ENCODE data around the gene PIGZ. TPM values are rescaled to one million over a fixed set of nuclear protein-coding genes. Genes with fewer than 3 reads are reported as not detected.
A peak's percentile ranks its signal among the peaks of the same experiment; 100 is the strongest.

PIGZ gene
- total and polyA plus RNA-seq, 2 donors from 2014 or later, result 1.4 to 3.5 TPM

DNA sequence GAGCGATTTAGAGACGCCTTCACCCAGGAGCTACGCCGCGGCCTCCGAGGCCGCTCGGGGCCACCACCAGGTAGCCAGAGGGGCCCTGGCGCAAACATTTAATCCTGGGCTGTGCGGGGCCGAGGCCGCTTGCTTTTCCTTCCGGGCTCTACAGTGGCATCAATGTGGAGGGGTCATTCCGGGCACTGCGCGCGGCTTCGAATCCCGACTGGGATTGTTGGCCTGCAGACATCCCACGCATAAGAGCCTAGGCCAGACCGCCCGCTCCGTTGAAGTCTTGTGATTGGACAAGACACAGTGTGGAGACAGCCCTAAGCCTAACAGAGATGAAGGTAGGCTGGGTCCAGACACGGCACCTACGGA is 25.7 kb downstream of the PIGZ start:
- Histone ChIP-seq H3K9ac (ENCODE audit: low read length in 3 of 3) (peak overlapping the region; percentile 12 to 92 (median 82)), H3K27ac (ENCODE audit: low read depth in 2 of 2, low read length in 2 of 2) (peak overlapping the region; percentile 32 to 65), H3K27me3 (ENCODE audit: control insufficient read depth, insufficient read depth, low read length) (no peaks in the 10 kb centered on the region), H3K9me3 (ENCODE audit: control insufficient read depth in 2 of 3, insufficient read depth in 1 of 3, low read length in 3 of 3) (no peaks in the 10 kb centered on the region), H3K4me3 (ENCODE audit: low read length in 3 of 3) (peak overlapping the region; percentile 79 to 93 (median 82)), H3K4me1 (ENCODE audit: control insufficient read depth in 2 of 3, insufficient read depth in 2 of 3, low read depth in 1 of 3, low read length in 3 of 3) (peaks cover 0 to 14% (median 7%) of the 10 kb centered on the region in 3 donors), H3K36me3 (ENCODE audit: control insufficient read depth in 2 of 3, insufficient read depth in 3 of 3, low read length in 3 of 3) (peaks cover under 1 to 10% (median 2%) of the 10 kb centered on the region in 3 donors)
- intact Hi-C loops (cut with DNase I), result no loop called here
- TF ChIP-seq, protein P1, sequence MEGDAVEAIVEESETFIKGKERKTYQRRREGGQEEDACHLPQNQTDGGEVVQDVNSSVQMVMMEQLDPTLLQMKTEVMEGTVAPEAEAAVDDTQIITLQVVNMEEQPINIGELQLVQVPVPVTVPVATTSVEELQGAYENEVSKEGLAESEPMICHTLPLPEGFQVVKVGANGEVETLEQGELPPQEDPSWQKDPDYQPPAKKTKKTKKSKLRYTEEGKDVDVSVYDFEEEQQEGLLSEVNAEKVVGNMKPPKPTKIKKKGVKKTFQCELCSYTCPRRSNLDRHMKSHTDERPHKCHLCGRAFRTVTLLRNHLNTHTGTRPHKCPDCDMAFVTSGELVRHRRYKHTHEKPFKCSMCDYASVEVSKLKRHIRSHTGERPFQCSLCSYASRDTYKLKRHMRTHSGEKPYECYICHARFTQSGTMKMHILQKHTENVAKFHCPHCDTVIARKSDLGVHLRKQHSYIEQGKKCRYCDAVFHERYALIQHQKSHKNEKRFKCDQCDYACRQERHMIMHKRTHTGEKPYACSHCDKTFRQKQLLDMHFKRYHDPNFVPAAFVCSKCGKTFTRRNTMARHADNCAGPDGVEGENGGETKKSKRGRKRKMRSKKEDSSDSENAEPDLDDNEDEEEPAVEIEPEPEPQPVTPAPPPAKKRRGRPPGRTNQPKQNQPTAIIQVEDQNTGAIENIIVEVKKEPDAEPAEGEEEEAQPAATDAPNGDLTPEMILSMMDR (IDR thresholded peaks at IDR 0.05; ENCODE audit: borderline replicate concordance, extremely low read depth, insufficient read depth), result no peak
- FAIRE-seq (no peak), DNase-seq (peak in 3 of 5 donors; percentile 23 to 78 (median 65))

DNA sequence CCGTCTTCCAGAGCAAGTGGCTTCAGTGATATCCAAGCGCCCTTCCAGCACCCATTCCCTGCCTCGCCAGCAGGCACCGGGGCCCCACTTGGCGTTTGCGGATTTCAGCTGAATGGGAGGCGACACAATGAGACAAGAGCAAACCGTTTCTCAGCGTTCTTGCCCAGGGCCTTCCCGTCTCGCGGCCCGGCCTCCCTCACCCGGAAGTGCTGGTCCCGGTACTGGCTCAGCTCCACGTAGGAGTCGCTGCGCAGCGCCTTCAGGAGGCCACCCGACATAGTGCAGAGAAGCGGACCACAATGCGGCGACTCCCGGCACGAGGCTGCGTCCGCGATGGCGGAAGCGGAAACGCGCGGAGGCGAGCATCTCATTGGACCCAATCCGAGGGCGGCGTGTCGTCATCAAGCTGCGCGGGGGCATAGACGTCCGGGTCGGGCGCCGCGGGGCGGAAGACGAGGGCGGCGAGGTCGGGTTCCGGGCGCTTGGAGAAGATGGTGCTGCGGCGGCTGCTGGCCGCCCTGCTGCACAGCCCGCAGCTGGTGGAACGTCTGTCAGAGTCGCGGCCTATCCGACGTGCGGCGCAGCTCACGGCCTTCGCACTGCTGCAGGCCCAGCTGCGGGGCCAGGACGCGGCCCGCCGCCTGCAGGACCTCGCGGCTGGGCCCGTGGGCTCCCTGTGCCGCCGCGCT is 26.3 kb downstream of the PIGZ start, which contains the start of gene NCBP2:
TSS of gene NCBP2 (minus strand) at position 303 of the 689 bp plus-strand sequence. CDS start at position 278, 25 bp downstream.
- no peaks in the 10 kb centered on the region for H3K9me3 ChIP-seq (ENCODE audit: control insufficient read depth in 2 of 3, insufficient read depth in 1 of 3, low read length in 3 of 3)
- H3K9ac ChIP-seq (ENCODE audit: low read length in 3 of 3), result peak within 1 kb of the TSS; percentile 66 to 94 (median 92)
- H3K4me3 ChIP-seq (ENCODE audit: low read length in 3 of 3), result peak within 1 kb of the TSS; percentile 79 to 93 (median 82)
- H3K36me3 ChIP-seq (ENCODE audit: control insufficient read depth in 2 of 3, insufficient read depth in 3 of 3, low read length in 3 of 3), result peaks cover 4 to 15% (median 7%) of the 10 kb centered on the region in 3 donors
- FAIRE-seq (no peak), DNase-seq (peak; percentile 98 to 100 (median 99))
- peaks cover 0 to 14% (median 7%) of the 10 kb centered on the region in 3 donors for H3K4me1 ChIP-seq (ENCODE audit: control insufficient read depth in 2 of 3, insufficient read depth in 2 of 3, low read depth in 1 of 3, low read length in 3 of 3)
- intact Hi-C loops (cut with DNase I), result no loop called here
- H3K27me3 ChIP-seq (ENCODE audit: control insufficient read depth, insufficient read depth, low read length), result no peaks in the 10 kb centered on the region
- TF ChIP-seq, protein P1 (IDR thresholded peaks at IDR 0.05; ENCODE audit: borderline replicate concordance, extremely low read depth, insufficient read depth), result peak; percentile 58
- H3K27ac ChIP-seq (ENCODE audit: low read depth in 2 of 2, low read length in 2 of 2), result peak within 1 kb of the TSS; percentile 92 to 94

DNA sequence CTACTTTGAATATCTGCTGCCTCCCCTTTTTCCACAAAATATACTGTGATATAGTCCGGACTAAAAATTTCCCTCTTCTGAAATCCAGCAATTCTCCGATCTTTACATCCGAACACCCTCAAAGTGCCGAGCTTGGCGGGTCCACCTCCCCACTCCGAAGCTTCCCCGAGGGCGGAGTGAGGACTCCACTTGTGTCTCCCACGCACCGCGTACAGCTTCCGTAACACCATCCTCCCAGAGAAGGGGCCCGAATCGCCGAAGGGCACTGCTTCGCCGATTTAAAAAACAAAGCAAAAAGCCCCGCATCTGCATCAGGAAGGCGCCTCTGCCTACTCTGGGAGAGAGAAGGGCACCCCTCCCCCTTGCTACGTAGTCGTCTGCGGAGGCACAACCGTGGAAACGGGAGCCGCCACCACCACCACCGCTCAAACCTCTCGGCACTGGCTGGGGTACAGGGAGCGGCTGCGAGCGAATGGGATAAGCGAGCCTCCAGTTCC is 26.9 kb downstream of the PIGZ start:
- Histone ChIP-seq H3K9ac (ENCODE audit: low read length in 3 of 3) (peak overlapping the region; percentile 66 to 94 (median 92)), H3K4me3 (ENCODE audit: low read length in 3 of 3) (peak overlapping the region; percentile 79 to 93 (median 82)), H3K27me3 (ENCODE audit: control insufficient read depth, insufficient read depth, low read length) (no peaks in the 10 kb centered on the region), H3K4me1 (ENCODE audit: control insufficient read depth in 2 of 3, insufficient read depth in 2 of 3, low read depth in 1 of 3, low read length in 3 of 3) (peaks cover 0 to 14% (median 7%) of the 10 kb centered on the region in 3 donors), H3K27ac (ENCODE audit: low read depth in 2 of 2, low read length in 2 of 2) (peak overlapping the region; percentile 92 to 94), H3K9me3 (ENCODE audit: control insufficient read depth in 2 of 3, insufficient read depth in 1 of 3, low read length in 3 of 3) (no peaks in the 10 kb centered on the region), H3K36me3 (ENCODE audit: control insufficient read depth in 2 of 3, insufficient read depth in 3 of 3, low read length in 3 of 3) (peaks cover 4 to 21% (median 11%) of the 10 kb centered on the region in 3 donors)
- intact Hi-C loops (cut with DNase I), result no loop called here
- no peak for FAIRE-seq
- peak in 2 of 5 donors; percentile 64 to 72 for DNase-seq
- TF ChIP-seq, protein P1 (IDR thresholded peaks at IDR 0.05; ENCODE audit: borderline replicate concordance, extremely low read depth, insufficient read depth), result no peak

Measured in kidney (tissue), 14 donors.